ENCODE results near the gene ST6GALNAC4. TPM values are rescaled to one million over a fixed set of nuclear protein-coding genes. Genes with fewer than 3 reads are reported as not detected.

ST6GALNAC4 gene
- total and polyA plus RNA-seq, 2 donors (not counting 1 experiment from before 2014, with no cell fraction given), result 80.5 to 199 TPM

DNA sequence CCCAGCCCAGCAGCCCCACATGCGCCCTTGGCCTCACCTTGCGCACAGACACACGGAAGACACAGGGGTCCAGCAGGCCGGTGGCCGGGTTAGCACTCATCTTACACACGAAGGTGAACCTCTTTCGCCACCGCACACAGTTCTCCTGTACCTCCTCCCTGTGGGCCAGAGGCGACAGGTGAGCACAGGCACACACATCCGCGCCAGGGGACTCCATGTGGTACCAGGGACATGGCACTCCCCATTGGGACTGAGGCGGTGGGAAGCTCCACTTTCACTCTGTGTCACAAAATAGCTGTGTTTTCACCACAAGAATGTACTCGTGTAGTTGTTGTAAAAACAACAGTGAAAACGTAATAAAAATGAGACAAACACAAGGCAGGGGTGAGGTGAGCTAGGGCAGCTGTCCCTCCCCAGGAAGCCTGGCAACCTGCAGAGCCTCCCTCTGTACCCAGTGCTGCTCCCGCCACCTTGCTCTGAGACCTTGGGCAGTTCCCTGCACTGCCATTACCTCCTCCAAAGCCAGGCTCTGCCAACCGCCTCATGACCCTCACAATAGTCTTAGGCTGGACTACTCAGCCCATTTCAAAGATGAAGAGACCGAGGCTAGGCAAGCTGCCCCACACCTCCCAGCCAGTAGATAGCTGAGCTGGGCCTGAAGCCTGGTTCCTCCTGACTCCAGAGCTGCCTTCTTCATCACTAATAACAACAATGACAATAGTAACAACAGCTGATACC is 37.1 kb upstream of the ST6GALNAC4 start:
- Histone ChIP-seq H2AFZ (ENCODE audit: insufficient read depth, low read depth, low read length, poor library complexity, severe bottlenecking) (no peak overlapping the region), H3K79me2 (ENCODE audit: control insufficient read depth, insufficient read depth, low read length) (peaks cover 93% of the 10 kb centered on the region), H3K27me3 (replicated peaks in 1 of 4; ENCODE audit: control extremely low read depth in 1 of 4, control insufficient read depth in 3 of 4, insufficient read depth in 4 of 4, low read length in 3 of 4) (no peaks in the 10 kb centered on the region), H3K4me1 (ENCODE audit: control insufficient read depth in 2 of 2, insufficient read depth in 2 of 2, low read length in 2 of 2) (peaks cover 8 to 27% of the 10 kb centered on the region in 2 donors), H3K9me3 (ENCODE audit: control extremely low read depth in 1 of 3, control insufficient read depth in 2 of 3, insufficient read depth in 1 of 3, low read length in 2 of 3) (no peaks in the 10 kb centered on the region), H3K36me3 (replicated peaks in 1 of 2; ENCODE audit: control extremely low read depth in 1 of 2, control insufficient read depth in 1 of 2, extremely low read depth in 1 of 2, insufficient read depth in 2 of 2, low read length in 1 of 2) (peaks cover 0 to 23% of the 10 kb centered on the region in 2 experiments), H4K20me1 (ENCODE audit: control insufficient read depth, insufficient read depth, low read length, poor library complexity, severe bottlenecking) (peaks cover 89% of the 10 kb centered on the region), H3K4me3 (ENCODE audit: control extremely low read depth in 1 of 5, extremely low read depth in 1 of 5, insufficient read depth in 1 of 5, low read depth in 2 of 5, low read length in 4 of 5) (no peak overlapping the region), H3K27ac (ENCODE audit: low read length in 2 of 2) (peak overlapping the region in 1 of 2 donors; percentile 9), H3K9ac (ENCODE audit: low read length) (no peak overlapping the region), H3K4me2 (replicated peaks; ENCODE audit: low read depth, low read length, poor library complexity, severe bottlenecking) (no peak overlapping the region)
- H3K4me3 Mint-ChIP-seq, result no peak overlapping the region
- ATAC-seq (ENCODE audit: low read depth) (no peak), DNase-seq (no peak)
- intact Hi-C loops (cut with micrococcal nuclease), result loop anchor here (2.0 kb wide), 1 partner anchor 17 kb away; no protein-coding TSS in a partner anchor
- peak overlapping the region; percentile 50 for H3K27ac Mint-ChIP-seq
- ChIA-PET POLR2A (interaction anchor here (0.7 to 1.1 kb wide), 2 partner anchors 24 to 79 kb away, joined by 3 read pairs; no protein-coding TSS in a partner anchor), CTCF (interaction anchor here (0.9 to 12.8 kb wide), 10 partner anchors 10 to 164 kb away, joined by 3 to 251 read pairs (median 16); partner anchors contain the start of gene EEIG1)
- H3K4me1 Mint-ChIP-seq, result peaks cover 41% of the 10 kb centered on the region
- no peaks in the 10 kb centered on the region for H3K9me3 Mint-ChIP-seq (ENCODE audit: insufficient read depth)
- WGBS (ENCODE audit: insufficient coverage), result 90% methylated on average over 14 of the region's 17 CpGs
- no peaks in the 10 kb centered on the region for H3K27me3 Mint-ChIP-seq
- TF ChIP-seq, protein P1, sequence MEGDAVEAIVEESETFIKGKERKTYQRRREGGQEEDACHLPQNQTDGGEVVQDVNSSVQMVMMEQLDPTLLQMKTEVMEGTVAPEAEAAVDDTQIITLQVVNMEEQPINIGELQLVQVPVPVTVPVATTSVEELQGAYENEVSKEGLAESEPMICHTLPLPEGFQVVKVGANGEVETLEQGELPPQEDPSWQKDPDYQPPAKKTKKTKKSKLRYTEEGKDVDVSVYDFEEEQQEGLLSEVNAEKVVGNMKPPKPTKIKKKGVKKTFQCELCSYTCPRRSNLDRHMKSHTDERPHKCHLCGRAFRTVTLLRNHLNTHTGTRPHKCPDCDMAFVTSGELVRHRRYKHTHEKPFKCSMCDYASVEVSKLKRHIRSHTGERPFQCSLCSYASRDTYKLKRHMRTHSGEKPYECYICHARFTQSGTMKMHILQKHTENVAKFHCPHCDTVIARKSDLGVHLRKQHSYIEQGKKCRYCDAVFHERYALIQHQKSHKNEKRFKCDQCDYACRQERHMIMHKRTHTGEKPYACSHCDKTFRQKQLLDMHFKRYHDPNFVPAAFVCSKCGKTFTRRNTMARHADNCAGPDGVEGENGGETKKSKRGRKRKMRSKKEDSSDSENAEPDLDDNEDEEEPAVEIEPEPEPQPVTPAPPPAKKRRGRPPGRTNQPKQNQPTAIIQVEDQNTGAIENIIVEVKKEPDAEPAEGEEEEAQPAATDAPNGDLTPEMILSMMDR (IDR thresholded peaks at IDR 0.05), result no peak

DNA sequence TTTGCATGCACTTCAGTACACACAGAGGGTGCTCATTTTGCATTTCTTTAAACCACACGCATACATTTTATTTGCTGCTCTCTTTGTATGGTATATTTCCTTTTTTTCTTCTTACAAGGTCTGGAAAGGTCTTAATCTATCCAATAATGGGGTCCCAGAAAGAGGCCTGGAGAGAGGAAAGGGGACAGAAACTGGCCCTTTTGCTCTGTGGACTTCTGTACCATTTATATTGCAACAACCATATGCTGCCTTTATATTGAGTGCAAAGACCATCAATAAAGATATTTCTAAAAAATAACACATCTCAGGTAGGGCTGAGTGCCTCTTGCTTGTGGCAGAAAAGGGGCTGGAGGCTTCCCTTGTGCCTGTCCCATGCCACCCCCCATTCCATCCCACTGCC is 36.3 kb upstream of the ST6GALNAC4 start:
- no peak overlapping the region for H3K9ac ChIP-seq (ENCODE audit: low read length)
- peak overlapping the region; percentile 50 for H3K27ac Mint-ChIP-seq
- no CpG with 5 or more reads among the region's 1 CpG for WGBS (ENCODE audit: insufficient coverage)
- no peaks in the 10 kb centered on the region for H3K27me3 Mint-ChIP-seq
- ATAC-seq (ENCODE audit: low read depth) (no peak), DNase-seq (no peak)
- peaks cover 8 to 27% of the 10 kb centered on the region in 2 donors for H3K4me1 ChIP-seq (ENCODE audit: control insufficient read depth in 2 of 2, insufficient read depth in 2 of 2, low read length in 2 of 2)
- peaks cover 96% of the 10 kb centered on the region for H4K20me1 ChIP-seq (ENCODE audit: control insufficient read depth, insufficient read depth, low read length, poor library complexity, severe bottlenecking)
- peaks cover 37% of the 10 kb centered on the region for H3K4me1 Mint-ChIP-seq
- H3K9me3 ChIP-seq (ENCODE audit: control extremely low read depth in 1 of 3, control insufficient read depth in 2 of 3, insufficient read depth in 1 of 3, low read length in 2 of 3), result no peaks in the 10 kb centered on the region
- H3K36me3 ChIP-seq (replicated peaks in 1 of 2; ENCODE audit: control extremely low read depth in 1 of 2, control insufficient read depth in 1 of 2, extremely low read depth in 1 of 2, insufficient read depth in 2 of 2, low read length in 1 of 2), result peaks cover 0 to 29% of the 10 kb centered on the region in 2 experiments
- no peaks in the 10 kb centered on the region for H3K9me3 Mint-ChIP-seq (ENCODE audit: insufficient read depth)
- CTCF ChIA-PET, result interaction anchor here (1.4 to 12.8 kb wide), 6 partner anchors 10 to 165 kb away, joined by 3 to 251 read pairs (median 21); partner anchors contain the start of genes EEIG1 and NAIF1
- H3K4me3 Mint-ChIP-seq, result no peak overlapping the region
- H3K27me3 ChIP-seq (replicated peaks in 1 of 4; ENCODE audit: control extremely low read depth in 1 of 4, control insufficient read depth in 3 of 4, insufficient read depth in 4 of 4, low read length in 3 of 4), result no peaks in the 10 kb centered on the region
- H3K4me2 ChIP-seq (replicated peaks; ENCODE audit: low read depth, low read length, poor library complexity, severe bottlenecking), result no peak overlapping the region
- no peak overlapping the region for H3K4me3 ChIP-seq (ENCODE audit: control extremely low read depth in 1 of 5, extremely low read depth in 1 of 5, insufficient read depth in 1 of 5, low read depth in 2 of 5, low read length in 4 of 5)
- POLR2A ChIA-PET, result no interaction called here
- peaks cover 91% of the 10 kb centered on the region for H3K79me2 ChIP-seq (ENCODE audit: control insufficient read depth, insufficient read depth, low read length)
- intact Hi-C loops (cut with micrococcal nuclease), result no loop called here
- H2AFZ ChIP-seq (ENCODE audit: insufficient read depth, low read depth, low read length, poor library complexity, severe bottlenecking), result no peak overlapping the region
- TF ChIP-seq, protein P1 (IDR thresholded peaks at IDR 0.05), result no peak
- no peak for TF ChIP-seq EZH2 (IDR thresholded peaks at IDR 0.05; ENCODE audit: borderline replicate concordance, insufficient read depth, low read depth, low read length, poor library complexity, severe bottlenecking)
- H3K27ac ChIP-seq (ENCODE audit: low read length in 2 of 2), result peak overlapping the region in 1 of 2 donors; percentile 12

All from B cell (primary cell).